GM19025 (cell line): Measurements from ENCODE around the gene RTL10.
"Not testable (repeated sequence)": the region's sequence is repeated elsewhere in the genome, so short reads cannot be mapped to it uniquely, and the experiment has no call there.

ENCODE experiments used
- ATAC-seq: cut with Tn5 transposase; IDR thresholded peaks from one replicate; pipeline ENCODE4 v1.9.1; 2021; ENCODE audit warnings: mild to moderate bottlenecking, low read depth, moderate library complexity; ENCODE audit not compliant: unreplicated experiment

The RTL10 gene

GRCh38 chr22:19846620-19847344, 7.9 kb downstream of the RTL10 start:
- no peak for ATAC-seq

DNA sequence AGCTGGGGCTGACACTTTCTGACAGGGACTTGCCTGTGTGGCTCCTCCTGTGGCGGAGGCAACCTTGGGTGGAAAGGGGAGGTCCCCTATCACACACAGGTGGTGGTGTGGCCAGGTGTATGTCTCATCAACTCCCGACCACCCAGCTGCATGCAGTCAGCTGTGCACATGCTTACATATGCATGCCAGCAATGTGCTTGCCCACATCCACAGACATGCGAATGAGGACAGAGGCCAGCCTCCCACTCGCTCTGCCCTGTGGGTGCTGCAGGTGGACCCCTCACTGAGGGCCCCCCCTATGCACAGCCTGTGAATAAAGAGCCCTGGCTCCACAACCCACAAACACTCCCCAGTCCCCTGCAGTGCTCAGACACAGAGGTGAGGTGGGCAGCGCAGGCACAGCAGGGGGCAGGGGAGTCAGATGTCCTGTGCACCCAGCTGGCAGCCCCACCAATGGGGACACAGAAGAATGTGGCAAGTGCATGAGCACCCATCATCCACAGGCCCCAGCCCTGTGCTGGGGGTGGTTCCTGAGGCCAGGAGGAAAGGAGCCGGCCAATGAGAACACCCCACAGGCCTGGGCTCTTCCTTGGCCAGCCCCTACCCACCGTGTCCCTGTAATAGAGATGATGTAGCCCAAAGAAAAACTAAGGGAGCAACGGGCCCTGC, 9.5 kb downstream of the RTL10 start:
- no peak for ATAC-seq

GRCh38 chr22:19844377-19845053, 10.2 kb downstream of the RTL10 start:
- ATAC-seq = no peak

- no peak for ATAC-seq
Observed at GRCh38 chr22:19843857-19844376, 10.8 kb downstream of the RTL10 start.

GRCh38 chr22:19843107-19843856, 11.4 kb downstream of the RTL10 start:
- ATAC-seq = no peak

GRCh38 chr22:19842393-19843106, 12.1 kb downstream of the RTL10 start:
- no peak for ATAC-seq

DNA sequence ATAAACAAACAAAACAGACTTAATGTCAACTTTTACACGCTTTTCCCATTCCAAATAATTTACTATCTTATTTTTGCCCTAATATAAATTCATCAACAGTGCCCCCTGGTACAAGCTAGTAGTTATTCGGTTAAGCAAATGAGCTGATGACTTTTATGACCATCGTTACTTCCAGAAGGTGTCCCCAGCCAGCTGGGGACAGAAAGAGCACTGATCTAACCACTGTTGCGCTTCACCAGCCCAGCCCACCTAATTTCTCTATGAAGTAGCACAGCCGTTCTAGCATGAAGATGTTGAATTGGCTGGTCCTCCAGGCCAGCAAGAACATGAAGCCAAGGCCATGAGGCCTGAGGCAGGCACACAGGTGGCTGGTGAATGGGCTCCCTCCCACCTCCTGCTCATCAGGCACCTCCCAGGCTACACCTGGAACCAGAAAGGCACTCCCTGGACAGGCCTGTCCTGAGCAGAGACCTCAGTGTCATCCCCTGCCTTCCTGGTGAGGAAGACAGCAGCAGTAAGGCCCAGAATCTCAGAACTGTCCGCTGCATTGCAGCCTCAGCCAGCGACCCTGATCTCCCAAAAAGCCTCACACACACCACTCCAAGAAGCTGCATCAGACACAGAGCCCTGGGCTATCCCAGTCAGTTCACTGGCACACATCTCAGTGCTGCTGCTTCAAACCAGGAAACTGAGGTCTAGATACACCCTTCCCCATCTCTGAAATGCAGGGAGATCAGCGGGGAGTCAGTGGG, 12.9 kb downstream of the RTL10 start:
- no peak for ATAC-seq

DNA sequence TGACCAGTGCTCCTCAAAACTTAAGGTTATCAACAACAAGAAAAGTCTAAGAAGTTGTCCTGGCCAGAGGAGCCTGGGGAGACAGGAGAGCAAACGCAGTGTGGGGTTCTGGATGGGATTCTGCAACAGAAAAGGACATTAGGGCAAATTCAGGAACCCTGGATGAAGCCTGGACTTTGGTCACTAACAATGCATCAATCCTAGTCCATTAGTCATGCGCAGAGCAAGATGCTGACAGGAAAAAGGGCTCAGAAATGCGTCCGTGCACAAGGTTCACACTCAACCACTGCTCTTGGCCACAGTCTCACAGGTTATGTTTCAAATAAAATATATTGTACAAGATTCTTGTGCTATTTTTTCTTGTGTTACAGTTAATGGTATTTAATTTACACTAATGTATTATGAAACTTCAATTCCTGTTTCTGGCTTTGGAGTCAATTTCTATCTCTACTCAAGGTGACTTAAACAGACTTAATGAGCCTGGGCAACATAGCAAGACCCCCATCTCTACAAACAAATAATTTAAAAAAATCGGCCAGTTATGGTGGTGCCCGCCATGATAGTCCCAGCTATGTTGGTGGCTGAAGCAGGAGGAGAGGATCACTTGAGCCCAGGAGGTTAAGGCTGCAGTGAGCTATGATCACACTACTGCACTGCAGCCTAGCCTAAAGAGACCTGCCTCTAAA, 13.6 kb downstream of the RTL10 start:
- ATAC-seq = no peak

DNA sequence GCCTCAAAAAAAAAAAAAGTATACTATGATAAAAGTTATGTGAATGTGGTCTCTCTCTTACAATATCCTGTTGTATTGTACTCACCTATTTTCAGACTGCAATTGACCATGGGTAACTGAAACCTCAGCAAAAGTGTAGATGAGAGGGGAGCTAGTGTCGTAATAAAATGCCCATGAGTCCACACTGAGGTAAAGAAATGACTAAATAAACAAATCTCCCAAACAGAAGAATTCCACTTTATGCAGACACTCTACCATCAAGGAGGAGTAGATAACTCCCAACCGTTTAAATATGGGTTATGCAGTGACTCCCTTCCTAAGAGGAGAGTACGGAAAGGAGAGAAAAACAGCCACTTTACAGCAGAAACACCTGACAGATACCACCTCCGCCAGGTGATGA, 14.6 kb downstream of the RTL10 start:
- no peak for ATAC-seq

- no peak for ATAC-seq
Observed at GRCh38 chr22:19837915-19838314, 16.8 kb downstream of the RTL10 start.

DNA sequence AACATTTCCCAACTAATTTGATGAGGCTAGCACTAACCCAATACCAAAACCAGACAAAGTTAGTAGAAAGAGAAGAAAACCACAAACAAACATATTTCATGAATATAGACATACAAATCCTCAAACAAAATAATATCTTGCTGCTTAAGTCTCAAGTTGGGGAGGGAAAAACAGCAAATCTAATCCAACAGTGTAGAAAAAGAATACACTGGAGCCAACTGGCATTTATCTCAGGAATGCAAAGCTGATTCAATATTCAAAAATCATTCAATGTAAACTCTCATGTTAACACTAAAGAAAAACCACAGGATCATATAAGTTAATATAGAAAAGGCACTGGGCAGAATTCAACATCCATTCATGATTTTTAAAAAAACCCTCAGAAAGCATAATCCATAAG, 18.2 kb downstream of the RTL10 start:
- ATAC-seq = no peak

GRCh38 chr22:19834599-19834998, 20.1 kb downstream of the RTL10 start:
- ATAC-seq = no peak

GRCh38 chr22:19833327-19833726, 21.3 kb downstream of the RTL10 start:
- ATAC-seq = not testable (repeated sequence)

DNA sequence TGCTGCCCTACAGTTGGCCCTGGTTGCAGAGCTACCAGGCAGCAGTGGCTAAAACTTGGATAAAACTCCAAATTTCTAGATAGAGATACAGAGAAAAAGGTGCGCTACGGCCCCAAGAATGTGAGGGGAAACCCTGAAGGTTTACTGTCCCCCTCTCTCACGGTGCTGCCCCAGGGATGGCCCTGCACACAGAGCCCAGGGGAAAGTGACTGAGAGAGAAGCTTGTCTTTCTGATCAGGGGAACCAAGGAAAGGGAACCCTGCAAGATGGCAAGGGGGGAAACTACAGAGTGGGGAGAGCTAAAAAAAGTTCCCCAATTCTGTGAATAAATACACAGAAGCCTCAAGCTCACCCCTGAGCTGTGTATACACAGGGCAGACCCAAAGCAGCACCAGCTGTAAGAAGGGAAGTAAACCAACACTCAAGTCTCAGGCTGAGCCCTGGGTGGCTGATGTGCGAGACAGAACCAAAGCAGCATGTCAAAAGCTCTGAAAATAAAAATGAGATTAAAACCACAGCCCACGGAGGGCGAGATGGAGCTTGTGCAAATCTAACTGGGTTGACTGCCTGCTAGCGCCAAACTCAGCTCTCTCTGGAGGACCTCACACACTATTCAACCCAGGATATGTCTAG, 22.1 kb downstream of the RTL10 start:
- ATAC-seq = no peak

DNA sequence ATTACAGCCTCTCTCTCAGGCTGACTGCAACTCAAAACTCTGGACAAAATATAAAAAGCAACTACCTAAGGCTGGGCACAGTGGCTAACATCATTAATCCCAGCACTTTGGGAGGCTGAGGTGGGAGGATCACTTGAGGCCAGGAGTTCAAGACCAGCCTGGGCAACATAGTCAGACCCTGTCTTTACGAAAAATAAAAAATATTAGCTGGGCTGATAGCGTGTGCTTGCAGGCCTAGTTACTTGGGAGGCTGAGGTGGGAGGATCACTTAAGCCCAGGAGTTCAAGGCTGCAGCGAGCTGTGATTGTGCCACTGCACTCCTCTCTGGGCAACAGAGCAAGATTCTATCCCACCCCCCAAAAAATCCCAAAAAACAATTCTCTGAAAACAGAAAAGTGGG, 22.7 kb downstream of the RTL10 start:
- ATAC-seq = not testable (repeated sequence)

GRCh38 chr22:19831016-19831415, 23.7 kb downstream of the RTL10 start:
- no peak for ATAC-seq

GRCh38 chr22:19828035-19828401, 26.7 kb downstream of the RTL10 start:
- no peak for ATAC-seq

DNA sequence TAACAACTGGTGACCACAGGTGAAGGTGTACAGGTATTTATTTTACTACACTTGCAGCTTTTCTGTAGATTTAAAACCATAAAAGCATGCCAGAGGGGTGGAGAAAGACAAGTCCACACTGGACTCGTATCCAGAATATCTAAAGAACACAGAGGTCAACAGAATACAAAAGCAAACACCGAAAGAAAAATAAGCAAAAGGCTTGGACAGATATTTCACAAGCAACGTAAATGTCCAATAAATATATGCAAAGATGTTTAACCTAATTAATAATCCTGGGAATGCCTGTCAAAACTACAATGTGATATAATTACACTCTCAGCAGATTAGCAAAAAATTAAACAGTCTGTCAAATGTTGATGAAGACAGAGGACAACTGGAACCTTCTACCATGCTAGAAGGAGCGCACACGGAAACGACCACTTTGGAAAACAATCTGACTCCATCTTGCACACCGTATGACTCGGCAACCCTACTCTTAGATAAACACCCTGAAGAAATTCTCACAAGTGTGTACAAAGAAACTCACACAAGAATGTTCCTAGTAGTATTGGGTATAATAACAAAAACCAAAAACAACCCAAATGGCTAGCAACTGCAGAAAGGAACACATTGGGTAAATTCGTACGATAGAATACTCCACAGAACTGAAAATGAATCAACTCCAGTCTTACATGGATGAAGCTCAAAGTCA, 27.2 kb downstream of the RTL10 start:
- ATAC-seq = no peak
